Subcutaneous abdominal adipose tissue (tissue), 5 donors: ENCODE data around the gene SLC39A7.

Experiments
- H3K27ac ChIP-seq: one replicate; pipeline ENCODE4 v1.7.0; 2013; ENCODE audit warnings: low read depth, mild to moderate bottlenecking, inconsistent platforms, low read length, moderate library complexity
- H3K27me3 ChIP-seq, 5 donors: one replicate each; pipeline ENCODE4 v1.7.0; 2013; ENCODE audit warnings: low read length in 5 of 5, inconsistent platforms in 1 of 5; ENCODE audit not compliant: control insufficient read depth in 5 of 5, insufficient read depth in 4 of 5
- H3K36me3 ChIP-seq, 5 donors: one replicate each; pipeline ENCODE4 v1.7.0; 2013; ENCODE audit warnings: low read length in 5 of 5; ENCODE audit not compliant: control insufficient read depth in 5 of 5, insufficient read depth in 5 of 5
- H3K4me1 ChIP-seq, 5 donors: one replicate each; pipeline ENCODE4 v1.7.0; 2013; ENCODE audit warnings: low read length in 5 of 5, mild to moderate bottlenecking in 3 of 5, moderate library complexity in 1 of 5; ENCODE audit not compliant: control insufficient read depth in 5 of 5, insufficient read depth in 5 of 5
- H3K4me3 ChIP-seq, 5 donors: one replicate each; pipeline ENCODE4 v1.7.0; 2013; ENCODE audit warnings: low read length in 5 of 5, low read depth in 1 of 5
- H3K9ac ChIP-seq, 5 donors: one replicate each; pipeline ENCODE4 v1.7.0; 2013; ENCODE audit warnings: low read length in 5 of 5, mild to moderate bottlenecking in 4 of 5, moderate library complexity in 3 of 5
- H3K9me3 ChIP-seq, 5 donors: one replicate each; pipeline ENCODE4 v1.7.0; 2013; ENCODE audit warnings: low read length in 5 of 5; ENCODE audit not compliant: control insufficient read depth in 5 of 5
- donor health status: healthy.
- donor health status: healthy.
- donor health status: healthy.
- donor health status: healthy.
- donor health status: healthy.

SLC39A7 gene

GRCh38 chr6:33250731-33251130 is 50.1 kb downstream of the SLC39A7 start:
- Histone ChIP-seq H3K9ac (peak overlapping the region in 1 of 5 donors; percentile 10), H3K4me3 (no peak overlapping the region), H3K27me3 (no peaks in the 10 kb centered on the region), H3K4me1 (peaks cover 9 to 27% (median 25%) of the 10 kb centered on the region in 5 donors), H3K36me3 (peaks cover 2 to 34% (median 11%) of the 10 kb centered on the region in 5 donors), H3K27ac (no peak overlapping the region), H3K9me3 (no peaks in the 10 kb centered on the region)

- H3K27ac ChIP-seq = no peak overlapping the region
- H3K36me3 ChIP-seq = peaks cover 2 to 34% (median 11%) of the 10 kb centered on the region in 5 donors
- H3K4me1 ChIP-seq = peaks cover 9 to 27% (median 25%) of the 10 kb centered on the region in 5 donors
- no peak overlapping the region for H3K9ac ChIP-seq
- H3K9me3 ChIP-seq = no peaks in the 10 kb centered on the region
- no peak overlapping the region for H3K4me3 ChIP-seq
- no peaks in the 10 kb centered on the region for H3K27me3 ChIP-seq
Observed at GRCh38 chr6:33251395-33252012, 50.8 kb downstream of the SLC39A7 start.

- Histone ChIP-seq H3K9ac (no peak overlapping the region), H3K4me1 (peaks cover 9 to 27% (median 25%) of the 10 kb centered on the region in 5 donors), H3K27me3 (no peaks in the 10 kb centered on the region), H3K27ac (no peak overlapping the region), H3K4me3 (no peak overlapping the region), H3K9me3 (no peaks in the 10 kb centered on the region), H3K36me3 (peaks cover 2 to 41% (median 13%) of the 10 kb centered on the region in 5 donors)
Observed at GRCh38 chr6:33252759-33253158, 52.1 kb downstream of the SLC39A7 start.
